Glutamatergic neuron (in vitro differentiated cells): ENCODE results near the gene KRTAP4-5. TPM values are rescaled to one million over a fixed set of nuclear protein-coding genes. Genes with fewer than 3 reads are reported as not detected.
A peak's percentile ranks its signal among the peaks of the same experiment; 100 is the strongest.

ENCODE experiments used
- DNase-seq: peaks from one replicate; pipeline ENCODE4 v3.0.0; 2022
- H3K27ac Mint-ChIP-seq: one replicate; pipeline ENCODE4 v1.8.0; 2020; ENCODE audit warnings: mild to moderate bottlenecking, mixed read lengths, inconsistent platforms; ENCODE audit not compliant: unreplicated experiment
- H3K27me3 Mint-ChIP-seq: one replicate; pipeline ENCODE4 v1.8.0; 2020; ENCODE audit warnings: mild to moderate bottlenecking, moderate library complexity, mixed read lengths, inconsistent platforms; ENCODE audit not compliant: unreplicated experiment
- H3K36me3 Mint-ChIP-seq: one replicate; pipeline ENCODE4 v1.8.0; 2020; ENCODE audit warnings: mild to moderate bottlenecking, mixed read lengths, inconsistent platforms; ENCODE audit not compliant: unreplicated experiment
- H3K4me1 Mint-ChIP-seq: one replicate; pipeline ENCODE4 v1.8.0; 2020; ENCODE audit warnings: mild to moderate bottlenecking, low read depth, mixed read lengths, inconsistent platforms; ENCODE audit not compliant: unreplicated experiment
- H3K4me3 Mint-ChIP-seq: one replicate; pipeline ENCODE4 v1.8.0; 2020; ENCODE audit warnings: mild to moderate bottlenecking, mixed read lengths, inconsistent platforms; ENCODE audit not compliant: unreplicated experiment
- H3K9me3 Mint-ChIP-seq: one replicate; pipeline ENCODE4 v1.8.0; 2020; ENCODE audit warnings: mild to moderate bottlenecking, moderate library complexity, mixed read lengths, inconsistent platforms; ENCODE audit not compliant: unreplicated experiment
- total RNA-seq: library from RNA; stranded (reverse); fragmentation: NEBNext Ultra II Directional; extraction: Animal tissue kit (Norgen Biotek cat#: 25700); gene quantifications from one replicate; pipeline ENCODE4 v1.2.1, GENCODE V29; 2021; ENCODE audit not compliant: unreplicated experiment
- TF ChIP-seq, protein P1 (sequence below): fragments of 200-600 bp; sonication (generic); IDR thresholded peaks from one replicate; pipeline ENCODE4 v1.5.0; 2021; ENCODE audit not compliant: partially characterized antibody, unreplicated experiment

The KRTAP4-5 gene
- total RNA-seq, 1 donor from 2014 or later, result not detected

DNA sequence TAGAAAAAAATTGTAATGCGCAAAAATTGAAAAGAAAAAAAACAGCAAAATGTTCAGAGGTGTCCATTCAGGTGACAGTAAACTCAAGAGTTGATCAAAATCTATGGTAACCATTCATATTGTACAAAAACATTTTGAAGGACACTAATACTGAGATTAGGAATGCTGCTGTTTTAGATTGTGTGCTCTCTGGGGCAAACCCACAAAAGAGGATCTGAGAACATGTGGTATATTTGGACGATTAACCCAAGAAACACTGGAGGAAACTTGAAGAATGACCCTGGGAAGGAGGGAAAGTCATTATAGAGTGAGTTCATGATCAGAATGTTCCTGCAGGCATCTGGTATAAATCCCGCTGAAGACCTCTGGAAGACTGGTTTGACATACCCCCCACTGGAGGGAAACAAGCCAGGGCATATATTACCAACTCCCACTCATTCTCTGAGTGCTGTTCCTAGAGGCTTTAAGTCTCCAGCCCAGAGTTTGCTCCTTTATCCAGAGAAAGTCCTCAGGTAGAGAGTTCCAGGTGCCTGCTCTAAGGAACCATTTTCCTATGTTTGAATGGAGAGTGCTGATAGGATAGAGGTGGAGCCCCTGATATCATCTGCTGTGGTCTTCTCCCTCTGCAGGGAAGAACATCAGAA lies 27.2 kb upstream of the KRTAP4-5 start:
- no peak overlapping the region for H3K27ac Mint-ChIP-seq
- peaks cover 4% of the 10 kb centered on the region for H3K27me3 Mint-ChIP-seq
- TF ChIP-seq, protein P1, sequence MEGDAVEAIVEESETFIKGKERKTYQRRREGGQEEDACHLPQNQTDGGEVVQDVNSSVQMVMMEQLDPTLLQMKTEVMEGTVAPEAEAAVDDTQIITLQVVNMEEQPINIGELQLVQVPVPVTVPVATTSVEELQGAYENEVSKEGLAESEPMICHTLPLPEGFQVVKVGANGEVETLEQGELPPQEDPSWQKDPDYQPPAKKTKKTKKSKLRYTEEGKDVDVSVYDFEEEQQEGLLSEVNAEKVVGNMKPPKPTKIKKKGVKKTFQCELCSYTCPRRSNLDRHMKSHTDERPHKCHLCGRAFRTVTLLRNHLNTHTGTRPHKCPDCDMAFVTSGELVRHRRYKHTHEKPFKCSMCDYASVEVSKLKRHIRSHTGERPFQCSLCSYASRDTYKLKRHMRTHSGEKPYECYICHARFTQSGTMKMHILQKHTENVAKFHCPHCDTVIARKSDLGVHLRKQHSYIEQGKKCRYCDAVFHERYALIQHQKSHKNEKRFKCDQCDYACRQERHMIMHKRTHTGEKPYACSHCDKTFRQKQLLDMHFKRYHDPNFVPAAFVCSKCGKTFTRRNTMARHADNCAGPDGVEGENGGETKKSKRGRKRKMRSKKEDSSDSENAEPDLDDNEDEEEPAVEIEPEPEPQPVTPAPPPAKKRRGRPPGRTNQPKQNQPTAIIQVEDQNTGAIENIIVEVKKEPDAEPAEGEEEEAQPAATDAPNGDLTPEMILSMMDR, result no peak
- no peak overlapping the region for H3K4me3 Mint-ChIP-seq
- no peaks in the 10 kb centered on the region for H3K4me1 Mint-ChIP-seq
- peaks cover 6% of the 10 kb centered on the region for H3K9me3 Mint-ChIP-seq
- no peak for DNase-seq
- peaks cover 5% of the 10 kb centered on the region for H3K36me3 Mint-ChIP-seq

- Mint-ChIP-seq H3K4me3 (no peak overlapping the region), H3K27me3 (peaks cover 5% of the 10 kb centered on the region), H3K36me3 (peaks cover 8% of the 10 kb centered on the region), H3K4me1 (no peaks in the 10 kb centered on the region), H3K9me3 (peaks cover 6% of the 10 kb centered on the region), H3K27ac (no peak overlapping the region)
- no peak for DNase-seq
- TF ChIP-seq, protein P1, result no peak
Observed at GRCh38 chr17:41171886-41172285, 22.3 kb upstream of the KRTAP4-5 start.

GRCh38 chr17:41168121-41168520 lies 18.5 kb upstream of the KRTAP4-5 start, which contains the start of gene KRTAP4-3:
KRTAP4-3 (minus strand) TSS chr17:41168221; CDS start chr17:41168172, 49 bp downstream.
- peaks cover 5% of the 10 kb centered on the region for H3K27me3 Mint-ChIP-seq
- DNase-seq, result no peak
- H3K4me1 Mint-ChIP-seq, result no peaks in the 10 kb centered on the region
- H3K27ac Mint-ChIP-seq, result peak within 1 kb of the TSS; percentile 69
- H3K9me3 Mint-ChIP-seq, result peaks cover 6% of the 10 kb centered on the region
- TF ChIP-seq, protein P1, result no peak
- peaks cover 8% of the 10 kb centered on the region for H3K36me3 Mint-ChIP-seq
- no peak within 1 kb of the TSS for H3K4me3 Mint-ChIP-seq

GRCh38 chr17:41167561-41167960 lies 17.9 kb upstream of the KRTAP4-5 start:
- no peak overlapping the region for H3K4me3 Mint-ChIP-seq
- peak overlapping the region; percentile 69 for H3K27ac Mint-ChIP-seq
- peaks cover 6% of the 10 kb centered on the region for H3K9me3 Mint-ChIP-seq
- peaks cover 8% of the 10 kb centered on the region for H3K36me3 Mint-ChIP-seq
- H3K4me1 Mint-ChIP-seq, result no peaks in the 10 kb centered on the region
- peaks cover 5% of the 10 kb centered on the region for H3K27me3 Mint-ChIP-seq
- peak; percentile 50 for DNase-seq
- TF ChIP-seq, protein P1, result no peak

DNA sequence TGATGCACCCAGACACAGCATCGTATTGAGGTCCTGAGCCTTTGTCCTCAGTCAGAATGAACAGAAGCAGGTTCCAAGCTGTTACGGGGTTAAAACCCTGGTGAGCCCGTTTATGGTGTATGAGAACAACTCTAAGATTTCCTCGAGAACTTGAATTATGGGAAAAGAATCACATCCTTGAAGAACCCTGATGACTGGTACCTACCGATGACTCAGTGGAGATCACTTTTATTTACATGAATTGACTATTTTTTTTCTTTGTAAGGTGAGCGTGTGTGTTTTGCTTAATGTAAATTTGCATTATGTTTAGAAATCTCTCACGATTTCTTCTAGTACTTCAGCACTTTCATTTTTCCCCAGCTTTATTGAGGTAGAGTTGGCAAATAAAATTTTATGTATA lies 14.2 kb upstream of the KRTAP4-5 start:
- Mint-ChIP-seq H3K9me3 (peaks cover 14% of the 10 kb centered on the region), H3K4me1 (no peaks in the 10 kb centered on the region), H3K4me3 (no peak overlapping the region), H3K27ac (no peak overlapping the region), H3K27me3 (peaks cover 7% of the 10 kb centered on the region), H3K36me3 (peaks cover 4% of the 10 kb centered on the region)
- DNase-seq, result no peak
- TF ChIP-seq, protein P1, result no peak
